Upper lobe of right lung (tissue), 1 donor: ENCODE measurements around the gene C16orf96. TPM values are rescaled to one million over a fixed set of nuclear protein-coding genes. Genes with fewer than 3 reads are reported as not detected.

Experiments used
- ATAC-seq: fragments of 200-7000 bp; cut with Tn5 transposase; one replicate; pipeline ENCODE4 v1.9.1; 2020; ENCODE audit warnings: mild to moderate bottlenecking, moderate library complexity
- DNase-seq: peaks from one replicate; pipeline ENCODE4 v3.0.0-alpha.2; 2020
- H3K27ac ChIP-seq: fragments of 200-600 bp; one replicate; pipeline ENCODE4 v1.8.0; 2022
- H3K27me3 ChIP-seq: fragments of 200-600 bp; one replicate; pipeline ENCODE4 v1.8.0; 2022; ENCODE audit warnings: mild to moderate bottlenecking
- H3K36me3 ChIP-seq: fragments of 200-600 bp; one replicate; pipeline ENCODE4 v1.8.0; 2022
- H3K4me1 ChIP-seq: fragments of 200-600 bp; one replicate; pipeline ENCODE4 v1.8.0; 2022
- H3K4me3 ChIP-seq: fragments of 200-600 bp; one replicate; pipeline ENCODE4 v1.8.0; 2022; ENCODE audit warnings: mild to moderate bottlenecking
- H3K9me3 ChIP-seq: fragments of 200-600 bp; one replicate; pipeline ENCODE4 v1.8.0; 2022
- CTCF ChIP-seq: fragments of 200-600 bp; IDR thresholded peaks from one replicate; pipeline ENCODE4 v1.8.0; 2022; ENCODE audit warnings: antibody characterized with exemption
- intact Hi-C: fragments of 100-400 bp; cut with DNase I; formaldehyde crosslinking; loops from one replicate; pipeline ENCODE4 v1.11.0; 2022
- total RNA-seq: library from RNA; stranded (reverse); fragmentation: NEBNext Ultra II Directional; extraction: Animal tissue kit (Norgen Biotek cat#: 25700); gene quantifications from one replicate; pipeline ENCODE4 v1.2.1, GENCODE V29; 2021
- donor health status: DM: no; HTN: yes; CAD: no; lungs with severe emphysema.

C16orf96 gene
- total RNA-seq, 1 donor from 2014 or later: 0.32 TPM

GRCh38 chr16:4520913-4521312 is 35.2 kb upstream of the C16orf96 start:
- Histone ChIP-seq H3K4me1 (peaks cover 9% of the 10 kb centered on the region), H3K9me3 (no peaks in the 10 kb centered on the region), H3K27me3 (no peaks in the 10 kb centered on the region), H3K36me3 (no peaks in the 10 kb centered on the region), H3K27ac (no peak overlapping the region), H3K4me3 (no peak overlapping the region)
- no peak for TF ChIP-seq CTCF
- intact Hi-C loops: loop anchor here (10.0 kb wide), 1 partner anchor 54 kb away; no protein-coding TSS in a partner anchor
- DNase-seq (no peak), ATAC-seq (no peak)

- H3K4me3 ChIP-seq: no peak overlapping the region
- no peaks in the 10 kb centered on the region for H3K4me1 ChIP-seq
- no peaks in the 10 kb centered on the region for H3K27me3 ChIP-seq
- DNase-seq: no peak
- H3K9me3 ChIP-seq: no peaks in the 10 kb centered on the region
- no peaks in the 10 kb centered on the region for H3K36me3 ChIP-seq
- no peak for ATAC-seq
- H3K27ac ChIP-seq: no peak overlapping the region
- intact Hi-C loops: loop anchor here (10.0 kb wide), 1 partner anchor 53 kb away; no protein-coding TSS in a partner anchor
- no peak for TF ChIP-seq CTCF
These were observed 34.0 kb upstream of the C16orf96 start for GRCh38 chr16:4522051-4522581.

DNA sequence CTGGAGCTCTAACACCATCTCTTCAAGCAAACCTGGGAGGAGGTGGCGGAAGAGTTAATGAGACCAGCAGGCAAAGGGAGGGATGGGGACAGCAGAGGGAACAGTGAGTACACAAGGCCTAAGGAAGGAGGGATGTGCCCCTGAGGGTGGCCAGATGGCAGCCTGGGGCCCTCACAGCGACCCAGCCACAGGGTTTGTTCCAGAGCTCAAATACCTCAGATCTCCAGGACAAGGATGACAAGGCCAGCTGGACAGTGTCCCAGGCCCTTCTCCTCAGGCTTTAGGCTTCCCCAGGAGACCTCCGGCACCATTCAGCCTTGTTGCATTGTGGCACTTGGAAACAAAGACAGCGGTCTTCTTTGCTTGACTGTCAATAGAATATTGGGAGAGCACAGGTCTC is 32.5 kb upstream of the C16orf96 start:
- H3K36me3 ChIP-seq: no peaks in the 10 kb centered on the region
- H3K27me3 ChIP-seq: no peaks in the 10 kb centered on the region
- H3K27ac ChIP-seq: no peak overlapping the region
- no peak for TF ChIP-seq CTCF
- H3K4me3 ChIP-seq: no peak overlapping the region
- ATAC-seq: no peak
- intact Hi-C loops: loop anchor here (10.0 kb wide), 1 partner anchor 51 kb away; no protein-coding TSS in a partner anchor
- no peaks in the 10 kb centered on the region for H3K4me1 ChIP-seq
- no peak for DNase-seq
- H3K9me3 ChIP-seq: no peaks in the 10 kb centered on the region

GRCh38 chr16:4524571-4524970 is 31.6 kb upstream of the C16orf96 start:
- Histone ChIP-seq H3K9me3 (no peaks in the 10 kb centered on the region), H3K27me3 (no peaks in the 10 kb centered on the region), H3K27ac (no peak overlapping the region), H3K4me1 (no peaks in the 10 kb centered on the region), H3K36me3 (no peaks in the 10 kb centered on the region), H3K4me3 (no peak overlapping the region)
- ATAC-seq (no peak), DNase-seq (no peak)
- intact Hi-C loops: loop anchor here (10.0 kb wide), 1 partner anchor 50 kb away; no protein-coding TSS in a partner anchor
- no peak for TF ChIP-seq CTCF

DNA sequence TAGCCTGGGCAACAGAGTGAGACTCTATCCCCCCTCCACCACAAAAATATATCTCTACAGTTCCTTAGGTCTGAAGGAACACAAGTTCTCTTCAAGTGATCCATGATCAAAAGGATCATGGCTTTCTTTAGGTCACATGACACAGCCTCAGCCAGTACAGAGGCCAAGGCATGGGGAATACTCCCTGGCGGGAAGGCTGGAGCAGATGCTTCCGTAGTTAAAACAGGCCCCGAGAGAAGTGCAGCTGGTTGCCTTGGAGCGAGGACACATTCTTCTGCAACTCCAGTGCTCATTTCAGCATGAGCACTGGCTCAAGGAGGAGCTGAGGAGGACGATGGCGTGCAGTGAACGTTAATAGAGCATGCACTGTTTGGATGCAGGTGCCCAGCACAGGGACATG is 31.1 kb upstream of the C16orf96 start:
- Histone ChIP-seq H3K36me3 (no peaks in the 10 kb centered on the region), H3K4me3 (no peak overlapping the region), H3K4me1 (no peaks in the 10 kb centered on the region), H3K27ac (no peak overlapping the region), H3K27me3 (no peaks in the 10 kb centered on the region), H3K9me3 (no peaks in the 10 kb centered on the region)
- ATAC-seq: no peak
- no peak for DNase-seq
- intact Hi-C loops: loop anchor here (10.0 kb wide), 1 partner anchor 50 kb away; no protein-coding TSS in a partner anchor
- no peak for TF ChIP-seq CTCF
